Measurements from ENCODE around the gene ABLIM3.

- TF ChIP-seq PAWR (CRISPR knock-in tag; IDR thresholded peaks at IDR 0.05; ENCODE audit: borderline replicate concordance) (no peak), THRA (CRISPR knock-in tag; IDR thresholded peaks at IDR 0.05; ENCODE audit: borderline replicate concordance) (no peak), NR2C2 (CRISPR knock-in tag; IDR thresholded peaks at IDR 0.05; ENCODE audit: borderline replicate concordance) (no peak), ZNF780A (CRISPR knock-in tag; IDR thresholded peaks at IDR 0.05) (no peak)
Measured at GRCh38 chr5:149170299-149170698, 29.0 kb downstream of the ABLIM3 start.
